Breast epithelium (tissue), 4 donors: ENCODE measurements around the gene PLSCR3. TPM values are rescaled to one million over a fixed set of nuclear protein-coding genes. Genes with fewer than 3 reads are reported as not detected.

Experiments used
- DNase-seq, 2 donors: peaks; one replicate each; pipeline ENCODE4 v3.0.0-alpha.2; 2019; ENCODE audit warnings: low spot score in 2 of 2
- H3K27ac ChIP-seq, 2 donors: fragments of 200-600 bp; sonication (generic) in 1 of 2; one replicate each; pipeline ENCODE4 v1.5.1; 2016 to 2019; ENCODE audit warnings: mild to moderate bottlenecking in 1 of 2
- H3K27me3 ChIP-seq, 2 donors: fragments of 200-600 bp; sonication (generic) in 1 of 2; one replicate each; pipeline versions ENCODE4 v1.5.1 to v1.6.0; 2017 to 2019; ENCODE audit warnings: control low read depth in 1 of 2, mild to moderate bottlenecking in 1 of 2
- H3K36me3 ChIP-seq: fragments of 200-600 bp; one replicate; pipeline ENCODE4 v1.5.1; 2019
- H3K4me1 ChIP-seq, 2 donors: fragments of 200-600 bp; sonication (generic); one replicate each; pipeline ENCODE4 v1.5.1; 2016 to 2019; ENCODE audit warnings: control low read depth in 1 of 2
- H3K4me3 ChIP-seq, 3 donors: fragments of 200-600 bp; sonication (generic); 1 replicate in 2 of 3; 2 replicates in 1 of 3; pipeline ENCODE4 v1.5.1; 2016 to 2019; ENCODE audit warnings: mild to moderate bottlenecking in 3 of 3, moderate library complexity in 2 of 3
- H3K9me3 ChIP-seq, 2 donors: fragments of 200-600 bp; sonication (generic) in 1 of 2; one replicate each; pipeline ENCODE4 v1.5.1; 2016 to 2019; ENCODE audit warnings: control low read depth in 1 of 2
- CTCF ChIP-seq, 3 donors: fragments of 450-650 bp; IDR thresholded peaks; one replicate each; pipeline ENCODE4 v1.5.1; 2016 to 2017; ENCODE audit warnings: antibody characterized with exemption in 3 of 3, mild to moderate bottlenecking in 3 of 3, moderate library complexity in 3 of 3
- POLR2A ChIP-seq: fragments of 450-650 bp; IDR thresholded peaks from one replicate; pipeline ENCODE4 v1.6.1; 2016; ENCODE audit warnings: antibody characterized with exemption, mild to moderate bottlenecking, moderate library complexity
- POLR2AphosphoS5 ChIP-seq, 3 donors: sonication (generic); formaldehyde crosslinking; IDR thresholded peaks; one replicate each; pipeline ENCODE4 v1.6.1; 2017; ENCODE audit warnings: antibody characterized with exemption in 3 of 3
- intact Hi-C: fragments of 100-400 bp; cut with DNase I; formaldehyde crosslinking; loops from one replicate; pipeline ENCODE4 v1.15.1; 2023; ENCODE audit warnings: low total_unique reads
- total RNA-seq, 3 donors: library from RNA; depleted of rRNA; stranded (reverse); fragments of >200 nt; gene quantifications; one replicate each; pipeline ENCODE4 v1.1.0, GENCODE V29; 2016

PLSCR3 gene
- total RNA-seq, 3 donors from 2014 or later, result 16.0 to 24.3 (median 19.0) TPM

GRCh38 chr17:7361906-7362305 lies 32.4 kb downstream of the PLSCR3 start:
- Histone ChIP-seq H3K9me3 (no peaks in the 10 kb centered on the region), H3K27ac (no peak overlapping the region), H3K4me3 (no peak overlapping the region), H3K36me3 (no peaks in the 10 kb centered on the region), H3K4me1 (no peaks in the 10 kb centered on the region), H3K27me3 (no peaks in the 10 kb centered on the region)
- TF ChIP-seq POLR2A (no peak), CTCF (IDR thresholded peaks at IDR 0.05) (no peak), POLR2AphosphoS5 (IDR thresholded peaks at IDR 0.05) (no peak)
- no peak for DNase-seq
- intact Hi-C loops, result no loop called here

GRCh38 chr17:7357381-7357780 lies 36.9 kb downstream of the PLSCR3 start:
- Histone ChIP-seq H3K9me3 (no peaks in the 10 kb centered on the region), H3K27ac (peak overlapping the region in 1 of 2 donors; percentile 80), H3K27me3 (no peaks in the 10 kb centered on the region), H3K36me3 (no peaks in the 10 kb centered on the region), H3K4me1 (peaks cover 0 to 12% of the 10 kb centered on the region in 2 donors), H3K4me3 (no peak overlapping the region)
- DNase-seq, result no peak
- TF ChIP-seq POLR2A (no peak), CTCF (IDR thresholded peaks at IDR 0.05) (no peak), POLR2AphosphoS5 (IDR thresholded peaks at IDR 0.05) (no peak)
- intact Hi-C loops, result loop anchor here (10.0 kb wide), 1 partner anchor 77 kb away; the partner anchor contains the start of genes FGF11 and TMEM102

- no peak for DNase-seq
- TF ChIP-seq POLR2AphosphoS5 (IDR thresholded peaks at IDR 0.05) (peak in 1 of 3 donors; percentile 42), POLR2A (no peak)
- Histone ChIP-seq H3K27me3 (no peaks in the 10 kb centered on the region), H3K27ac (peak overlapping the region in 1 of 2 donors; percentile 74), H3K9me3 (no peaks in the 10 kb centered on the region), H3K4me1 (peaks cover 0 to 12% of the 10 kb centered on the region in 2 donors), H3K36me3 (no peaks in the 10 kb centered on the region), H3K4me3 (peak overlapping the region in 1 of 3 donors; percentile 54)
- intact Hi-C loops, result loop anchor here (10.0 kb wide), 1 partner anchor 78 kb away; the partner anchor contains the start of genes FGF11 and TMEM102
Observed at GRCh38 chr17:7356756-7357155, 37.6 kb downstream of the PLSCR3 start.

GRCh38 chr17:7356072-7356549 lies 38.2 kb downstream of the PLSCR3 start:
- peak in 1 of 3 donors; percentile 23 for TF ChIP-seq POLR2AphosphoS5 (IDR thresholded peaks at IDR 0.05)
- TF ChIP-seq POLR2A, result no peak
- TF ChIP-seq CTCF (IDR thresholded peaks at IDR 0.05), result peak; percentile 81 to 91 (median 90)
- Histone ChIP-seq H3K4me1 (peaks cover 0 to 12% of the 10 kb centered on the region in 2 donors), H3K4me3 (peak overlapping the region in 2 of 3 donors; percentile 3 to 54), H3K9me3 (no peaks in the 10 kb centered on the region), H3K36me3 (no peaks in the 10 kb centered on the region), H3K27me3 (no peaks in the 10 kb centered on the region), H3K27ac (peak overlapping the region; percentile 60 to 74)
- peak; percentile 69 to 85 for DNase-seq
- intact Hi-C loops, result loop anchor here (10.0 kb wide), 1 partner anchor 79 kb away; the partner anchor contains the start of genes FGF11 and TMEM102

- intact Hi-C loops, result loop anchor here (10.0 kb wide), 1 partner anchor 79 kb away; the partner anchor contains the start of genes FGF11 and TMEM102
- Histone ChIP-seq H3K4me3 (no peak overlapping the region), H3K4me1 (peaks cover 0 to 12% of the 10 kb centered on the region in 2 donors), H3K36me3 (no peaks in the 10 kb centered on the region), H3K27ac (peak overlapping the region; percentile 60 to 74), H3K27me3 (no peaks in the 10 kb centered on the region), H3K9me3 (no peaks in the 10 kb centered on the region)
- TF ChIP-seq POLR2AphosphoS5 (IDR thresholded peaks at IDR 0.05) (no peak), CTCF (IDR thresholded peaks at IDR 0.05) (no peak), POLR2A (no peak)
- no peak for DNase-seq
Observed at GRCh38 chr17:7355573-7355972, 38.8 kb downstream of the PLSCR3 start.
